HG02884 (cell line): Measurements from ENCODE around the gene LMBRD1.
"Not testable (repeated sequence)": the region's sequence is repeated elsewhere in the genome, so short reads cannot be mapped to it uniquely, and the experiment has no call there.

Experiments
- ATAC-seq: cut with Tn5 transposase; IDR thresholded peaks from one replicate; pipeline ENCODE4 v1.9.1; 2021; ENCODE audit warnings: mild to moderate bottlenecking, moderate library complexity; ENCODE audit not compliant: unreplicated experiment

LMBRD1 gene

DNA sequence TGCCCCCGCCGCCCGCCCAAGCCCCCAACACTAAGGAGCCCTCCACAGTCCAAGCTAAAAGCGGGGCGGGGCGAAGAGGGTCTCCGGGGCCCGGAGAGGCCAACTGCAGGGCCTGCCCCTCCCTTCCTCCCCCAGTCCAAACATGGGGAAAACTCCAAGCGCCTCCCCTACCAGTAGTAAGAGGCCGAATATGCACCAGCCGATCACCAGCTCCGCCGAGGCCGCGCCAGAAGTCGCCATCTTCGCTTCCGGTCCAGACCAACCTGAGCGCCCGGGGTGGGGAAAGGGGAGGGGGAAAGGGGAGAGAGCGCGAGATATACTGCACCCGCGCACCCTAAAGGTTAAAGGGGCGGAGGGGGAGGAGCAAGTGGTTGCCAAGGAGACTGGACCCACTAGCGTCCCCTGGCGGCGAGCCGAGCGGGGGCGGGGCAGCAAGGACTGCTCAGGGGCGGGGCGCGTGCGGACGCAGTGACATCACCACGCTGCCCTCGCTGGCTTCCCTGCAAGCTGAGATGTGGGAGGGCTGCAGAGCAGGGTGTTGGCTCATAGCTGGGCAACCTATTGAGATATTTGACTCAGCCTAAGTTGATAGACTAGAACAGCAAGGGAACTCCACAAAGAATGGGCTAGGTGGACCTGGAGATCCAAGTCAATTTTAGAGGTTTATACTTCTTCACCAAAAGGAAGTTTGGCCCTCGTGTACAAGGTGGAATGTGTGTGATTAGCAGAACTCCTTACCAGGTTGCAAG lies at the start of gene LMBRD1:
Gene LMBRD1, minus strand, starts transcription at position 369 of the 749 bp plus-strand sequence. Its CDS starts 129 bp downstream, at position 240.
- peak; percentile 94 for ATAC-seq

DNA sequence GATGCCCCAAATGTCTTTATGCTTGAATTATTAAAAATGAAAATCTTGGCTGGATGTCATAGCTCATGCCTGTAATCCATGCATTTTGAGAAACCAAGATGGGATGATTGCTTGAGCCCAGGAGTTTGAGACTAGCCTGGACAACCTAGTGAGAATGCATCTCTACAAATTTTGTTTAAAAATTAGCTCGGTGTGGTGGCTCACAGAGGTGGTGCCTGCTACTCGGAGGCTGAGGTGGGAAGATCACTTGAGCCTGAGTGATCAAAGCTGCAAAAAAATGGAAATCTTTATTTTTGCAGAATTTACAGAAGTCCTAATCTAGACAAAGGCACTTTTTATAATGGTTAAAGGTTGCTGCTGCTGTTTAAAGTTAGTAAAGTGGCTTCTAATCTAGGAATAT lies 49.5 kb upstream of the LMBRD1 start:
- no peak for ATAC-seq

DNA sequence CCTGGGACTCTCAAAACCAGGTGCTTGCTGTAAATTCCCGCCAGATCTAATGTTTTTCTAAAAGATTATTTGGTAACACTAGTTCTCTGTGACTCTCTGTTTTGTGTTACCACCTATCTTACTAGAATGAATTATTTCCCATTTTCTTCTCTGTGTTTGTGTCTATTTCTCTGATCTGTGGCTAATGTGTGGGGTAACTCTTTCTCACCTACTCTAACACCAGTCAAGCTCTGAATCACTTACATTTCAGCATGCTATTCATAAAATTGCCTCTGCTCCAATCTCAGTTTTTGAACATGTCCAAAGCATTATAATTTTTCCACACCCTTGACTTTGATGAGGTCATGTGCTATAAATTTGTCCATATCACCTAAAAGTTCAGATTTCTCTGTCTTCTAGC lies 46.4 kb upstream of the LMBRD1 start:
- ATAC-seq: no peak

DNA sequence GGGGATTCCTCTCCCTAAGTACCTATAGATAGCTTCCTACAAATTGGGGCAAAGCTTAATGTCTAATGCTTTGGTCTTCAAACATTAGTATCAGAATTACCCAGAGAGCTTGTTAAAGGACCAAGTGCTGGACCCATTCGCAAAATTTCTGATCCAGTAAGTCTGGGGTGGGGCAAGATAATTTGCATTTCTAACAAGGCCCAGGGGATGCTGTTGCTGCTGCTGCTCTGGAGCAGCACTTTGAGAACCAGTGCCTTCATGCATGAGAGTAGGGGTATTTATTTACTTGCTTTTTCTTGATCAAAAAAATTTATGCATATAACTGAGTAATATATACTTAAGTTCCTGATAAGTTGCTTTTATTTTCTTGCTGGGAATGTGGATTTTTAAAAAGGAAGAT lies 45.1 kb upstream of the LMBRD1 start:
- no peak for ATAC-seq

DNA sequence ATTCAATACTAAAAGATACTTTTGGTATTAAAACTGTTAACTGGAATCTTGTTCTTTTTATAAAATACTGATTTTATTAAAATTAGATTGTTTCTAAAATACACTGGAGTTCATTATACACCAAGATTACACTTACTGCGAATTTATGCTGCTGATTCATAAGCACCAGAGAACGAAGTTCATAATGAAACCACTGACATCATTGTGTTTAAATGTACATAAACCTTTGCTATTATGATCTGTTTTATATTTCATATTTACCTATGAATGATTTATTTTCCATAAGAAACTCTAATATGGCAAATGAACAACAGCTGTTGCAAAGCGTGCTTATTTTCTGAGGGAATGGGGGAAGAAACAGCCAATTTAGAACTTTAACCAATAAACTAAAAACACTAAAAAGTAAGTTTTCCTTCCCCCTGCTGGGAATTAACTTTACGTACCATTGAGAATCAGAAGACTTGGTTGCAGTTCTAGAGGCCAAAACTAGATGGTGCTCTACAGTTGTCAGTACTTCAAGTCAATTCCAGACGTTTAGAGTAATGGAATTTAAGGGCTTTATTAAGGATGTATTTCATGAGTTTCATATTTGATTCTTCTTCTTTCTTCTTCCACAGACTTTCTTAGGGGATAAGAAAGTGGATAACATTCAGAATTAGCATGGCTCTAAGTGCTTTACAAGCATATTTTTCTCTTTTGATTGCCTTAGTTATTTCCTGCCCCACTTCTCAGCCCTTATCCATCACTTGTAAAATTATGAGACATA lies 38.8 kb upstream of the LMBRD1 start:
- ATAC-seq: peak; percentile 91

DNA sequence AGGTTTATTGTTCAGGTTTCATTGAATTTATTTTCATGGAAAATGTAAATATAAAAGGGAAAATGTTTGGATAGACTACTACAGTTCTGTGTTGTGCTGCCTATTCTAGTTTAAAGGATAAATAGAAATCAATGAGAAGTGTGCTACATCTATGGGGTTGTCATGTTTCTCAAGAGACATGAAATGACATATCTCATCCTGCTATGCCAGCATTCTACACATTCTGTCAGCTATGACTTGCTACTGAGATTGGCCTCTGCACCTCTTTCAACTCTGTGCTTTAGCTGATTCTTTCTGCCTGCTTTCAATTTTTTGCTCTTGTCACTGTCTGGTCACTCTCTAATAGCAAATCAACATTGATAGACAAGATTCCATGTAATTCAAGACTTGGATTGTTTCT lies 35.7 kb upstream of the LMBRD1 start:
- ATAC-seq: no peak

DNA sequence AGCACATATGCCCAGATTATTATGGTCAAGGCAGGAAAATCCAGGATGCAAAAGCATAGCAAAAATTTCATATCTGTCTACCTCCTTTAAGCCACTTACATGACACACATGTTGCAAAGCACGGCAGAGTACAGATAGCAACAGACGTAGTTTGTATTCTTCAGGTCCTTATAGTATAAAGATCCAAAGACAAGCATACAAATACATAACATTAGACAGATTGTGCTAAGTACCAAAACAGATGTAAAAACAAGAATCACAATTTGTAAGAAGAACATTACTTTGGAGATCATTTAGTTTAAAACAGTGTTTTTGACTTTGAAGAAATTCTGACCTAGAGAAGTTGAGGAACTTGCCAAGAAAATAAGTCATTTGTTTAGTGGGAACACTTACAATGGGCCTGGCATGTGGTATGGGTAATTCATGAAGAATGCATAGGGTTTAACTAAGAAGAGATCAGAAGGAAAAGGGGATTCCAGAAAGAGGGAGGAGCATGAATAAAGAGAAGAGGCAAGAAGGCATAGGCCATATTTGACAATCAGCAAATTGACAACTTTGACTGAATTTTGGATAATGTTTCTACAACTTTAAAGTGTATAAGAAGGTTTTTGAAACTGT lies 30.6 kb upstream of the LMBRD1 start:
- ATAC-seq: no peak

DNA sequence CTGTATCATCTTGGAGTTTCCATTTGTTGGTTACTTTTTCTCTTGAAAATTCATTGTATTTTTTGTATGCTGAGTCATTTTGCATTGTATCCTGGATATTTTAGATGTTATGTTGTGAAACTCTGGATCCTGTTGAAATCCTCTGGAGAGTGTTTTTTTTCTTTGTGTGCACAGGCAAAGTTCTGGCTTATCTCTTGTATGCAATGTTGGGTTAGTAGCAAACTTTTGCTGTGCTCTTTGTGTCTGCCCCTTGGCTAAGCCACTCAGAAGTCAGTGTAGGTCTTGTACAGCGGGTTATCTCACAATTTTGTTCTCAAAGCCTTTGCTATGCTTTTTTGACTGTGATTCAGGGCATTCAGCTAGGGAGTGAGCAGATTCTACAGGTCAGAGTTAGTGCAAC lies 29.1 kb upstream of the LMBRD1 start:
- ATAC-seq: no peak

DNA sequence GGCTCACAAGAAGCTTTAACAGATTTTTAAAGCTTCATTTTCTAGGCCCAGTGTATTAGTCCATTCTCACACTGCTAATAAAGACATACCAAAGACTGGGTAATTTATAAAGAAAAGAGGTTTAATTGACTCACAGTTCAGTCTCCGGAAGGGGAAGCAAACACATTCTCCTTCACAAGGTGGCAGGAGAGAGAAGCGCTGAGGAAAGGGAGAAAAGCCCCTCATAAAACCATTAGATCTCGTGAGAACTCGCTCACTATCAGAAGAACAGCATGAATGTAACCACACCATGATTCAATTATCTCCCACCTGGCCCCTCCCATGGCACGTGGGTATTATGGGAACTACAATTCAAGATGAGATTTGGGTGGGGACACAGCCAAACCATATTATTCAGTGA lies 27.5 kb upstream of the LMBRD1 start:
- ATAC-seq: not testable (repeated sequence)

DNA sequence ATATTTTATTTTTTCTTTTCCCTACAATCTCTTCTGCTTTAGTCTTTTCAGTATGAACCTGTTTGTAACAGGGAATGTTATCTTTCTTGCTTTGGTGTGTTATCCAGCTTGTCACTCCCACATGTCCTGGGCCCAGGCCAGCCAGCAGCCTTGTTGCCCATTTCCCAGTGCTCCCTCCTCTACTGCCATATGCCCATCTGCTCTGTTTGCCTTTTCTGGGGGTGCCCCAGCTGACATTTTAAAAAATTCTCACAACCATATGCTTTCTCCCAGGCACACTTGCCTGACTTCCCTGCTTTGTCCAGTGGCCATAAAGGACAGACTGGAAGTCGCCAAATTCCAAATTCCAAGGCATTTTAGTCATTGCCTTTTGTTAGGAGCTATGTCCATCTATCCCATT lies 23.6 kb upstream of the LMBRD1 start:
- ATAC-seq: no peak

DNA sequence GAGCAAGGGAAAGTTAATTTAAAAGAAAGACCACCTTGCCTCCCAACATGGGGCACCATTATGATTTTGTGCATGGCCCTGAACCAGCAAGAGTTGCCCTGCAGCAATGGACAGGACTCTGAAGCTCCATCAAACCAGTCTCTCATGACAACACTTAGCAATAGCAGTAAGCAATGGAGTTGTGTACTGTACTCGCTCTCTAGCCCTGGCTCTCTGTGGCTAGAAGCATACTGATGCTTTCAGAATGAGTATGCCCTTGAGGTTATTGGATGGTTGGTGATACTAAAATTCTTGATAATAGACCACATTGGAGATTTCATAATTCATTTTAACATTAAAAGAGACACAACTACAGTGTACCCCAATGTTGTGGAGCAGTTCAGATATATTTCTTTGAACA lies 23.2 kb upstream of the LMBRD1 start:
- ATAC-seq: no peak

DNA sequence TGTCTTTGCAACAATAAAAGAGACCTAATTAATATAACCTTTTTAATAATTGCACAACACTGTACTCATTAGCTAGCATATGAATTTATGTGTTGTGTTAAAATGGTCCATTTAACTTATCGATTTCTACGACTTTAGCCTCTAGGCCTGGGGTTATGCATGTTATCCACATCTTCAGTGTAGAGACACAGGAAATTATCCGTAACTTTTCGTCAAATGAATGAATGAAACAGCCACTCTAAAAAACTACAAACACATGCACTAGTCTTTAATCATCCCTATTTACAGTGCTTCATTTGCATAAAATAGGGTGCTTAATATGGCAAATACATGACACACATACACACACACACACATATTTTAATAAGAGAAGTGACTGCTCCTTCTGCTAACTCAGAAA lies 22.3 kb upstream of the LMBRD1 start:
- ATAC-seq: no peak

DNA sequence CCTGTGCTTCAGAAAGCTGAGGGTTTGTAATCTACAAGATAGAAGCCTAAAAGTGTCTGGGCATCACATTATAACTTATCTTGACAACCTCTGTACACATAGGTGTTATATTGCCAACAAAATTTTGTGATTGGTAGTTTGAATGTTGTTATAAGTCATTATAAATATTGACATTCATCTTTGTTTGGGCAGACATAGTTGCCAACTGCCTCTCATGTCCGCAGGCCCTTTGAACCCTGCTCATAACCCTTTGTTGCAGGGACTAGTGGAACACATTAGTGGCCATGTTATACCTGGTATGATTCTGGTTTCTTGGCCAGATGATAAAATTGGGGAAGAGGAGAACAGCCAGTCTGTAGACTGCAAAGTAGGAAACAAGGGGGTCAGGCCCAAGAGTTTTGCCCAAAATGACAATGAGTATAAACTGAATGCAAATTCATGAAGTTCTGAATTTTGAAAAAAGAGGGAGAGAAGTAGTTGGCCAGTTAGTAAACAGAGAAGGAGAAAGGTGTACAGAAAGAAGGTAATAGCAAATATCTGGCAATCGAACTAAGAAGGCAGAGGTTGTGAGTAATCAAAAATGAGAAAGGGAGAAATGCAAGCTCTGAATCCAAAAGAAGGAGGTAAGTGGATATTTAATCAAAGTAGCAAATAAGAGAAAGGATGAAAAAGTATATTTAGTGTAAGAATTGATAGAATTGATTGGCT lies 21.6 kb upstream of the LMBRD1 start:
- ATAC-seq: no peak

DNA sequence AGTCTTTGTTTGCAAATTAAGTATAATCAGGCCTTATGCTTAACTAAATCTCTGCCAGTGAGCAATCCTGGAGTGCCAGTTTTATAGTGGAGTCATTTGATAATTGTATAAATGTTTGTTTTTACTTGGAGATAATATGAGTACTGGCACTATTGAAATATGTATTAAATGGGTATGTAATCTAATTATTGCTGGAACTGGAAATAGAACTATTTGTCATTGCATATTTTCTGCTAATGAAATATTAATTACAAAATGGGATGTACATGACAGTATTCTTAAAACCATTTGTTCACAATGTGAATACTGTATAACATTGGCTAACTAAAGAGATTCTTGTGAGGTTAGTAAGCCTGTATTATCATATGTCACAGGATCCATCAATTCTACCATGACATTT lies 20.5 kb upstream of the LMBRD1 start:
- ATAC-seq: no peak

DNA sequence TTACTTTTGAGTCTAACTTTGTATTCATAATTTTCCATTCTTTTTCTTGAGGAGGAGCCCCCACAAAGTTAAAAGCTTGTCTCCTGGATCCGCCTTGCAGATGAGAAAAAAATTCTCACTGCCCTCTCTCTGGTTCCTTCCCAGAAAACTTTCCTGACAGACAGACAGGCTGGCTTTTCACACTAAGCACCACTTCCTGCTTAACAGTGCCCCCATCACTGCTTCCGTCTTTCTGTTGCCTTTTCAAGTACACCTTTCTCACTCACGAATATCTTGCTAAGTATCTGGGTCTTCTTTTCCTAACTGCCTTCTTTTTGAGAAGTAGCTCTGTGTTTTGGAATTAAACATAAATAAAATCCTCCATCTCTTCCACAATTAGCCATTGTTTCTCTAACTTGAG lies 19.8 kb upstream of the LMBRD1 start:
- ATAC-seq: peak; percentile 33

DNA sequence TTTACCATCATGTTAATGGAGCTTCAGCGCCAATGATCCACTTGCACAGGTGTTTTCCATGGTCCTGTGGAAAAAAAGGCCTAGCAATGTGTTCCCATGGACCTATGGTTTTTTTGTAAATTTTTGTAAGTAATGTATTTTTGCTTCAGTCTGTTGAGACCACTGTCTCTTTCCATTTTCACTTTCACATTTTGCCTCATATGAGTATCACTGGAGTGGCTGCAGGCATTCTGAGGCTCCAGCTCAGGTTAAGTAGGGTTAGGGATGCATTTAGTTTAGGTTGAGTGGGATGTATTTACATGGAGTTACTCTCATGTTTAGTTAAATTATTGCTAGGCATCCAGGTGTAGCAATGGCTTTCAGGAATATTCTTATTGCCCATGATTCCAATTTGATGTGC lies 19.2 kb upstream of the LMBRD1 start:
- peak; percentile 75 for ATAC-seq

DNA sequence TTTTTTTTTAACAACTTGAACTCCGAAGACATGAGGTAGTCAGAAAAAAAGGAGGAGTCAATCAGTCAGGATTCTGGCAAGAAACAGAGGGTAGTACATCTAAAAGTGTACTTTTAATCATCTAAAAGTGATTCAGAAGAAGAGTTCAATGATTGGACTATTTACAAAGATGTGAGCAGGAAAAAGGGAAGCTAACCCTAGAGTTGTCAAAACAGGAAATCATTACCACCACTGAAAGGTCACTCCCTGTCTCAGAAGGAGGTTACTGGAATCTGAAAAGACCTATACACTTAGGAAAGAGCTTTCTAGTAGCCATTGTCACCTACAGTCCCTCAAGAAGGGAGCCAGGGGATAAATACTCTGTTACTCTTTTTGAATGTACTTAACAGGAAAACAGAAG lies 16.7 kb upstream of the LMBRD1 start:
- ATAC-seq: peak; percentile 52

DNA sequence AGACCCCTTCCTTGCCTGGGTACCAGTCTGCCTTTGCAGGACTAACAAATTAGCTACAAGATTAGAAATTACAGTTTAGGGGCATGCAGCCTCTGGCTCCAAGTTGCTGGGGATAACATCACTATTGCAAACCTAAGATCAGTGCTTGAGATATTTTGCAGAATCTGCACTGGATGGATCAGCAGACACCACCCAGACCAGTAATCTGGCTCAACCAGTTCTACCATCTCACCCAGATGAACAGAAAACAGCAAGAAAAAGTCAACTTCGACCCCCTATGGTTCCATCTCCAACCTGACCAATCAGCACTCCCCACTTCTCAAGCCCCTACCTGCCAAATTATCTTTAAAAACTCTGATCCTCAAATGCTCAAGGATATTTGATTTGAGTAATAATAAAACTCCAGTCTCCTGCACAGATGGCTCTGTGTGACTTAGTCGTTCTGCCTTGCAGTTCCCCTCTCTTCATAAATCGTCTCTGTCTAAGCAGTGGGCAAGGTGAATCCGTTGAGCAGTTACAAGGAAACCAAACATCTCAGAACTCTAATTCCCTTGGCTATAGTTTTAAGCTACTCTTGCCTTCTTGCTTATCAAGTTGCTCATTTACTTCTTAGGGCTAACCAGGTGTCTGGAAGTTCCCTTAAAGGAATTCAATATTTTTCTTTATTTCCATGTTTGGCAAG lies 16.1 kb upstream of the LMBRD1 start:
- ATAC-seq: no peak

DNA sequence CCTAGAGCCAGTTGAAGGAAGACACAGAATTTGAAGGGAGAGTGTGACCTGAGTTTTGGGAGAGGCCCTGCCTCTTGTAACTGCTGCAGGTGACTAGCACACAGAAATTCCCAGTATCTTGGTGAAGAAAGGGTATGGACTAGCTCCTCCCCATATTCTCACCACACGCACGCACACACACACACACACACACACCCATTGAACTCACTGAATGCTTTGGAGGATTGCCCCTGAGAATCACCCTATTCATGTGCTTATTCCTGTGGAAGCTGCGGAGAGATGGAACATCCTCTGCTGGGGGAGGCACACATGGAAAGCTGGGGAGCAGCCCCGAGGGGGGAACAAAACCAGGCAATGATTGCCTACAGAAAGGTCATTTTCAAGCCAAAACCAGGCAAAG lies 6.2 kb upstream of the LMBRD1 start:
- no peak for ATAC-seq

DNA sequence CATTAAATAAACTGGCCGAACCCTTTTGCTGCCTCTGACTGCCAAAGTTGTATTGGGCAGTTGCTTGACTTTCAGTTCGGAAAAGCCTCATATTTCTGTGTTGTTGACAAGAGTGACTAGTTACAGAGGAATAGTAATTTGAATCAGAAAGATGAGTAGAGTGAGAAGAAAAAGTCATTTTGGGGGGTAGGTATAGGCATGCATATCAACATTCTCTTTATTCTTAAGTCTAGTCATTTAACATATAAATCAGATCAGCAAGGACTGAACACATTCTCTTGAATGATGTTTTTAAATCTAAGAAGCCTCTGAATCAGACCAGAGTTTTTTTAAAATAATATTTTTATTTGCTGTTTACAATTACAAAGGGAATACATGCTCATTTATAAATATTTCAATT lies 4.9 kb upstream of the LMBRD1 start:
- no peak for ATAC-seq

DNA sequence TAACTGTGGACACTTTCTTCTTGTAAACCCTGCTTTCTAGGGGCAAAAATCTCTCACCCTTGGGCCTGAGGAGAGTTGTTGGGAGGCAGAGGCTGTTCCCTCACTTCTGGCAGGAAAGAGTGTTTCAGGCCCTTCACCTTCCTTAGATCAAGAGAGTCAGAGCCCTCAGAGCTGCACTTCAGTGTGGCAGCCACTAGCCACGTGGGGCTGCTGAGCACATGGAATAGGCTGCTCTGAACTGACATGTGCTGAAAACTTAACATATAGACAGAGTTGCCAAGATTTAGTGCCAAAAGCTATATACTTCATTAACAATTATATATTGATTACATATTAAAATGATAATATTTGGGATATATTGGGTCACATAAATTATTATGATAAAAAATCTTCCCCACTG lies 4.4 kb upstream of the LMBRD1 start:
- no peak for ATAC-seq
